K562 (cell line): ENCODE results near the gene FCHSD1. TPM values are rescaled to one million over a fixed set of nuclear protein-coding genes. Genes with fewer than 3 reads are reported as not detected.

ENCODE experiments used
- AFF1 ChIP-seq, 2 experiments: fragments of 450-650 bp; IDR thresholded peaks; 2 replicates each; pipeline ENCODE4 v1.6.1; 2018; ENCODE audit warnings: mild to moderate bottlenecking in 2 of 2, low read depth in 1 of 2; ENCODE audit not compliant: partially characterized antibody in 2 of 2
- ARNT ChIP-seq, 2 experiments: fragments of 450-650 bp; IDR thresholded peaks; 2 replicates each; pipeline ENCODE4 v1.6.1; 2016; ENCODE audit warnings: mild to moderate bottlenecking in 1 of 2
- BACH1 ChIP-seq: fragments of 200-800 bp; sonication (Bioruptor generic); IDR thresholded peaks from 2 replicates; pipeline ENCODE4 v1.6.1; 2016; ENCODE audit warnings: missing genetic modification characterization, missing compliant biosample characterization
- CBX3 ChIP-seq, 2 experiments: IDR thresholded peaks; 1 replicate in 1 of 2; 2 replicates in 1 of 2; pipeline ENCODE4 v1.6.1; 2012; ENCODE audit warnings: inconsistent platforms in 2 of 2, low read length in 2 of 2, borderline replicate concordance in 1 of 2, control low read depth in 1 of 2
- CBX5 ChIP-seq: IDR thresholded peaks from 2 replicates; pipeline ENCODE4 v1.6.1; 2014; ENCODE audit warnings: low read depth, borderline replicate concordance
- FOXP4 ChIP-seq: sonication (generic); formaldehyde crosslinking; IDR thresholded peaks from 2 replicates; pipeline ENCODE4 v1.8.0; 2022; ENCODE audit warnings: mild to moderate bottlenecking, missing genetic modification reagents, borderline replicate concordance
- GABPA ChIP-seq: fragments of 200-800 bp; sonication (Bioruptor generic); conservative IDR thresholded peaks from 2 replicates; pipeline ENCODE4 v1.6.1; 2016; ENCODE audit warnings: low read depth, missing genetic modification characterization, missing compliant biosample characterization
- GTF2F1 ChIP-seq: IDR thresholded peaks from 2 replicates; pipeline ENCODE4 v1.6.1; 2011; ENCODE audit warnings: low read depth, low read length, improper control_type of control experiment
- HLTF ChIP-seq: fragments of 450-650 bp; IDR thresholded peaks from 2 replicates; pipeline ENCODE4 v1.6.1; 2016
- HNRNPK ChIP-seq: fragments of 200-400 bp; formaldehyde crosslinking; IDR thresholded peaks from one replicate; pipeline ENCODE4 v1.6.1; 2018; ENCODE audit warnings: mild to moderate bottlenecking, low read depth, low read length; ENCODE audit not compliant: poor library complexity, severe bottlenecking
- KLF10 ChIP-seq: fragments of 250-450 bp; sonication (Bioruptor Pico); IDR thresholded peaks from 2 replicates; pipeline ENCODE4 v1.6.1; 2021; ENCODE audit warnings: matching md5 sums
- NKRF ChIP-seq: fragments of 450-650 bp; IDR thresholded peaks from 2 replicates; pipeline ENCODE4 v1.6.1; 2016; ENCODE audit warnings: borderline replicate concordance
- PML ChIP-seq: IDR thresholded peaks from 2 replicates; pipeline ENCODE4 v1.6.1; 2012; ENCODE audit warnings: low read length, inconsistent platforms
- ZBTB26 ChIP-seq: fragments of 450-650 bp; formaldehyde crosslinking; IDR thresholded peaks from 2 replicates; pipeline ENCODE4 v1.4.0; 2022; ENCODE audit warnings: missing genetic modification characterization
- ZNF239 ChIP-seq: fragments of 250-450 bp; sonication (Bioruptor Pico); IDR thresholded peaks from 2 replicates; pipeline ENCODE4 v1.4.0; 2020; ENCODE audit warnings: mild to moderate bottlenecking
- ZNF277 ChIP-seq: fragments of 250-450 bp; sonication (Bioruptor Pico); IDR thresholded peaks from 2 replicates; pipeline ENCODE4 v1.8.0; 2022; ENCODE audit warnings: inconsistent platforms, mild to moderate bottlenecking, moderate library complexity, borderline replicate concordance
- ZNF583 ChIP-seq: fragments of 250-450 bp; sonication (Bioruptor Pico); IDR thresholded peaks from 2 replicates; pipeline ENCODE4 v1.4.0; 2020
- polyA plus RNA-seq, 8 experiments: library from polyadenylated mRNA; depleted of rRNA in 4 of 8; stranded (reverse) in 5 of 8; unstranded in 3 of 8; fragments of >200 nt; fragmentation: Nextera tagmentation in 2 of 8; fragmentation: Illumina TruSeq in 1 of 8; extraction: Ambion mirVana in 2 of 8; extraction: Trizol in 1 of 8; gene quantifications; 2 replicates each; pipeline versions ENCODE4 v1.2.1 to v1.2.3, GENCODE V29; 2011 to 2014; ENCODE audit warnings: inconsistent platforms in 1 of 8, missing spikeins in 1 of 8
- total RNA-seq, 7 experiments: library from RNA; depleted of rRNA in 6 of 7; stranded (reverse); fragments of >200 nt in 6 of 7; fragmentation: Illumina TruSeq in 2 of 7; extraction: Trizol in 2 of 7; gene quantifications; 2 replicates each; pipeline versions ENCODE4 v1.2.1 to v1.2.3, GENCODE V29; 2011 to 2021; ENCODE audit warnings: low replicate concordance in 1 of 7

Gene FCHSD1
- total and polyA plus RNA-seq, 9 of the 15 experiments (the other 6 are each of a cell fraction or from before 2014, with no cell fraction given) = 0.35 to 37.5 (median 13.6) TPM

- TF ChIP-seq FOXP4 (CRISPR knock-in tag) = no peak
- no peak for TF ChIP-seq KLF10
- no peak for TF ChIP-seq GTF2F1
- TF ChIP-seq ZBTB26 (CRISPR knock-in tag) = 0 out of 2 replicates have a peak, but pooled peaks have one; percentile 37
- TF ChIP-seq CBX5 = no peak
- 0 out of 2 replicates have a peak, but pooled peaks have one; percentile 42 for TF ChIP-seq NKRF
- TF ChIP-seq ARNT (IDR thresholded peaks at IDR 0.05) = peak in 1 of 2 experiments; percentile 43; a peak in 1 of 4 replicates
- TF ChIP-seq AFF1 (IDR thresholded peaks at IDR 0.05; ENCODE audit: low read depth in 1 of 2, partially characterized antibody in 2 of 2) = no peak
- no peak for TF ChIP-seq PML
- TF ChIP-seq ZNF239 (CRISPR knock-in tag) = no peak
- 0 out of 2 replicates have a peak, but pooled peaks have one; percentile 29 for TF ChIP-seq GABPA (tag)
- no peak for TF ChIP-seq HNRNPK
- TF ChIP-seq HLTF = no peak
- TF ChIP-seq ZNF277 = no peak
- no peak for TF ChIP-seq BACH1 (tag)
- TF ChIP-seq ZNF583 = no peak
- peak in 1 of 2 experiments; percentile 10; a peak in 1 of 3 replicates for TF ChIP-seq CBX3 (IDR thresholded peaks at IDR 0.05; ENCODE audit: borderline replicate concordance in 1 of 2, low read length in 2 of 2)
Measured at GRCh38 chr5:141681295-141681694, 30.1 kb upstream of the FCHSD1 start (continued).
